Measurements from ENCODE around the gene PLA2G7. TPM values are rescaled to one million over a fixed set of nuclear protein-coding genes. Genes with fewer than 3 reads are reported as not detected.

The PLA2G7 gene
- total and polyA plus RNA-seq, 12 donors = 0.91 to 25.8 (median 4.3) TPM

GRCh38 chr6:46730921-46731461, 4.2 kb downstream of the PLA2G7 start:
- no peaks in the 10 kb centered on the region for H3K36me3 ChIP-seq (replicated peaks in 1 of 2)
- peak in 1 of 7 donors; percentile 5 for DNase-seq
- 32 to 52% (median 48%) methylated on average over 4 of the region's 4 CpGs for WGBS, 4 donors
- H3K9me3 ChIP-seq (replicated peaks in 1 of 3) = no peaks in the 10 kb centered on the region
- H3K27ac ChIP-seq = peak overlapping the region in 1 of 5 donors; percentile 11
- peaks cover 5% of the 10 kb centered on the region for H3K27me3 ChIP-seq
- TF ChIP-seq POLR2A (IDR thresholded peaks at IDR 0.05) (no peak), CTCF (IDR thresholded peaks at IDR 0.05) (no peak)
- H3K4me3 ChIP-seq = no peak overlapping the region
- intact Hi-C loops (cut with DNase I) = no loop called here
- H3K4me1 ChIP-seq (replicated peaks in 1 of 2) = peaks cover 0 to 11% of the 10 kb centered on the region in 2 donors

GRCh38 chr6:46729787-46730326, 5.3 kb downstream of the PLA2G7 start:
- no peak for DNase-seq
- peaks cover 0 to 2% of the 10 kb centered on the region in 2 donors for H3K4me1 ChIP-seq (replicated peaks in 1 of 2)
- H3K27ac ChIP-seq = no peak overlapping the region
- no peaks in the 10 kb centered on the region for H3K36me3 ChIP-seq (replicated peaks in 1 of 2)
- no peaks in the 10 kb centered on the region for H3K27me3 ChIP-seq
- no peaks in the 10 kb centered on the region for H3K9me3 ChIP-seq (replicated peaks in 1 of 3)
- H3K4me3 ChIP-seq = no peak overlapping the region
- 83 to 96% (median 86%) methylated on average over 1 of the region's 1 CpG for WGBS, 4 donors
- intact Hi-C loops (cut with DNase I) = no loop called here
- TF ChIP-seq CTCF (IDR thresholded peaks at IDR 0.05) = no peak
- no peak for TF ChIP-seq POLR2A (IDR thresholded peaks at IDR 0.05)

GRCh38 chr6:46720401-46720800, 14.8 kb downstream of the PLA2G7 start:
- TF ChIP-seq CTCF (IDR thresholded peaks at IDR 0.05) = no peak
- TF ChIP-seq POLR2A (IDR thresholded peaks at IDR 0.05) = no peak
- no peaks in the 10 kb centered on the region for H3K27me3 ChIP-seq

GRCh38 chr6:46719099-46719498, 16.1 kb downstream of the PLA2G7 start:
- no peak overlapping the region for H3K27ac ChIP-seq
- TF ChIP-seq CTCF (IDR thresholded peaks at IDR 0.05) (no peak), POLR2A (IDR thresholded peaks at IDR 0.05) (no peak)
- no peaks in the 10 kb centered on the region for H3K9me3 ChIP-seq (replicated peaks in 1 of 3)
- WGBS, 4 donors = 33 to 71% (median 50%) methylated on average over 1 of the region's 1 CpG
- intact Hi-C loops (cut with DNase I) = no loop called here
- H3K4me3 ChIP-seq = no peak overlapping the region
- no peaks in the 10 kb centered on the region for H3K27me3 ChIP-seq
- peak in 1 of 7 donors; percentile 18 for DNase-seq
- H3K36me3 ChIP-seq (replicated peaks in 1 of 2) = no peaks in the 10 kb centered on the region
- H3K4me1 ChIP-seq (replicated peaks in 1 of 2) = no peaks in the 10 kb centered on the region

More at GRCh38 chr6:46720401-46720800, 14.8 kb downstream of the PLA2G7 start:
- intact Hi-C loops (cut with DNase I) = no loop called here
- Histone ChIP-seq H3K4me3 (no peak overlapping the region), H3K4me1 (replicated peaks in 1 of 2) (no peaks in the 10 kb centered on the region), H3K9me3 (replicated peaks in 1 of 3) (no peaks in the 10 kb centered on the region), H3K36me3 (replicated peaks in 1 of 2) (no peaks in the 10 kb centered on the region), H3K27ac (no peak overlapping the region)
- 69 to 80% (median 73%) methylated on average over 1 of the region's 1 CpG for WGBS, 4 donors
- DNase-seq = no peak
